Measurements from ENCODE around the gene ALDH3A2. TPM values are rescaled to one million over a fixed set of nuclear protein-coding genes. Genes with fewer than 3 reads are reported as not detected.

The ALDH3A2 gene
- total RNA-seq, 1 donor from 2014 or later = 138 TPM

DNA sequence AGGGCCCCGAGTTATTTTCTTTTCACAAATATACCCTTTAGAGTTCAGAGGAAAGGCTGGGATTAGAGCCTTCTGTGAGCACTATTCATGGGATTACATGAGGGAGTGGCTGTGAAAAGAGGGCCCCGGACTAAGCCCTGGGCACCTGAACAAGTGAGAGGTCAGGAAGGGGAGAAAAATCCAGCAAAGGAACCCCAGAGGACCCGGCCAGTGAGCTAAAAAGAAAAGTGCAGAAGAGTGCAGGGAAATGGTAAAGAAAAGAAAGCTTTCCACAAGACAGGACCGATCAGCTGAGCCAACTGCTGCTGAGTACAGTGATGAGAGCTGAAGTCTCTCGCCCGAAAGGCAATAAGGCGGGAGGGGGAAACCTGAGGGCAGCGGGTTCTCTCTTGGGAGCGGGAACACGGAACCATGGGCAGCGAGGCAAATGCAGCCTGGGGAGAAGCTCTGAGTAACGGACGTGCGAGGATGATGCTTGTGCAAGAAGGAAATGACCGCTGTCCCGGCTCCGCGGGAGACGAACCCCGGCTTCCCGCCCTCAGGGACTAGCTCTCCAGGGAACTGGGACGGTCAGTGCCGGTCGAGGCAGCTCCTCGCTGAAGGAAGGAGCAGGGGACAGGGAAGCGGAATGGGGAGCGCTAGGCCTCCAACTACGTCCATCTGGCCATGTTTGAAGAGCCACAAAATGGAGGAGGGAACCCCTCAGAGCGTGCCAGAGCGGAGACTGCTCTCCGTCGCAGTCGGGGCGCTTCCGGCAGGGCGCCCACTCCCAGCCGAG, 665 bp upstream of the ALDH3A2 start:
- peak overlapping the region; percentile 79 for H3K4me3 ChIP-seq
- peaks cover 40% of the 10 kb centered on the region for H3K4me1 Mint-ChIP-seq
- H3K36me3 Mint-ChIP-seq = peaks cover 17% of the 10 kb centered on the region
- H3K9me3 ChIP-seq (ENCODE audit: low read depth) = no peaks in the 10 kb centered on the region
- peaks cover 40% of the 10 kb centered on the region for H3K79me2 ChIP-seq (ENCODE audit: low read depth)
- H3K4me2 ChIP-seq = peak overlapping the region; percentile 94
- H3F3A ChIP-seq (ENCODE audit: low read depth) = peaks cover 34% of the 10 kb centered on the region
- no peaks in the 10 kb centered on the region for H3K9me3 Mint-ChIP-seq
- H3K4me3 Mint-ChIP-seq = peak overlapping the region; percentile 90
- peak overlapping the region; percentile 96 for H3K27ac Mint-ChIP-seq
- peaks cover 4% of the 10 kb centered on the region for H4K20me1 ChIP-seq (ENCODE audit: low read depth)
- no peak overlapping the region for H3K9ac ChIP-seq
- DNase-seq (ENCODE audit: low spot score) = peak; percentile 82
- peaks cover 26% of the 10 kb centered on the region for H3K4me1 ChIP-seq
- H2AFZ ChIP-seq (replicated peaks) = peak overlapping the region; percentile 65
- H3K36me3 ChIP-seq = peaks cover 7% of the 10 kb centered on the region
- TF ChIP-seq, protein P1, sequence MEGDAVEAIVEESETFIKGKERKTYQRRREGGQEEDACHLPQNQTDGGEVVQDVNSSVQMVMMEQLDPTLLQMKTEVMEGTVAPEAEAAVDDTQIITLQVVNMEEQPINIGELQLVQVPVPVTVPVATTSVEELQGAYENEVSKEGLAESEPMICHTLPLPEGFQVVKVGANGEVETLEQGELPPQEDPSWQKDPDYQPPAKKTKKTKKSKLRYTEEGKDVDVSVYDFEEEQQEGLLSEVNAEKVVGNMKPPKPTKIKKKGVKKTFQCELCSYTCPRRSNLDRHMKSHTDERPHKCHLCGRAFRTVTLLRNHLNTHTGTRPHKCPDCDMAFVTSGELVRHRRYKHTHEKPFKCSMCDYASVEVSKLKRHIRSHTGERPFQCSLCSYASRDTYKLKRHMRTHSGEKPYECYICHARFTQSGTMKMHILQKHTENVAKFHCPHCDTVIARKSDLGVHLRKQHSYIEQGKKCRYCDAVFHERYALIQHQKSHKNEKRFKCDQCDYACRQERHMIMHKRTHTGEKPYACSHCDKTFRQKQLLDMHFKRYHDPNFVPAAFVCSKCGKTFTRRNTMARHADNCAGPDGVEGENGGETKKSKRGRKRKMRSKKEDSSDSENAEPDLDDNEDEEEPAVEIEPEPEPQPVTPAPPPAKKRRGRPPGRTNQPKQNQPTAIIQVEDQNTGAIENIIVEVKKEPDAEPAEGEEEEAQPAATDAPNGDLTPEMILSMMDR (IDR thresholded peaks at IDR 0.05) = no peak
- TF ChIP-seq EZH2phosphoT487 (IDR thresholded peaks at IDR 0.05) = peak; percentile 11
- no peak for TF ChIP-seq EZH2 (IDR thresholded peaks at IDR 0.05)
- peaks cover 9% of the 10 kb centered on the region for H3K27me3 Mint-ChIP-seq (ENCODE audit: insufficient read depth, low read depth)
- no peaks in the 10 kb centered on the region for H3K27me3 ChIP-seq
- peak overlapping the region; percentile 10 for H3K27ac ChIP-seq

DNA sequence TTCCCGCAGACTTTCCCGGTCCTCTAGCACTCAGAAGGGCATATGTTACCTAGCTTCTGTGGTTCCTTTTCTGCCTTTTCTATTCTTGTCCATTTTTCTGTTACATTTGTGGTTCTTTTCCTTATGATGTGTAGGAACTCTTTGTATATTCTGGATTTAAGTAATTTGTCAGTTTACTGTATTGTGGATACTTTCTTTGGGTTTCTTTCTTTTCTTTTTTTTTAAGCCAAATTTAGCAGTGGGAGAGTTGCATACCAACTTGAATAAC, 657 bp downstream of the ALDH3A2 start:
- Mint-ChIP-seq H3K4me3 (peak overlapping the region; percentile 90), H3K4me1 (peaks cover 36% of the 10 kb centered on the region), H3K27ac (peak overlapping the region; percentile 36), H3K36me3 (peaks cover 27% of the 10 kb centered on the region), H3K27me3 (ENCODE audit: insufficient read depth, low read depth) (peaks cover 10% of the 10 kb centered on the region), H3K9me3 (peaks cover 7% of the 10 kb centered on the region)
- peak overlapping the region; percentile 65 for H2AFZ ChIP-seq (replicated peaks)
- no peak overlapping the region for H3K9ac ChIP-seq
- H3K79me2 ChIP-seq (ENCODE audit: low read depth) = peaks cover 46% of the 10 kb centered on the region
- H3K4me3 ChIP-seq = peak overlapping the region; percentile 79
- peak overlapping the region; percentile 94 for H3K4me2 ChIP-seq
- no peak for DNase-seq (ENCODE audit: low spot score)
- no peak for TF ChIP-seq EZH2 (IDR thresholded peaks at IDR 0.05)
- TF ChIP-seq EZH2phosphoT487 (IDR thresholded peaks at IDR 0.05) = no peak
- TF ChIP-seq, protein P1 (IDR thresholded peaks at IDR 0.05) = no peak
- peaks cover 4% of the 10 kb centered on the region for H4K20me1 ChIP-seq (ENCODE audit: low read depth)
- H3K9me3 ChIP-seq (ENCODE audit: low read depth) = no peaks in the 10 kb centered on the region
- H3K4me1 ChIP-seq = peaks cover 26% of the 10 kb centered on the region
- peaks cover 15% of the 10 kb centered on the region for H3K36me3 ChIP-seq
- peaks cover 34% of the 10 kb centered on the region for H3F3A ChIP-seq (ENCODE audit: low read depth)
- no peaks in the 10 kb centered on the region for H3K27me3 ChIP-seq
- H3K27ac ChIP-seq = no peak overlapping the region

DNA sequence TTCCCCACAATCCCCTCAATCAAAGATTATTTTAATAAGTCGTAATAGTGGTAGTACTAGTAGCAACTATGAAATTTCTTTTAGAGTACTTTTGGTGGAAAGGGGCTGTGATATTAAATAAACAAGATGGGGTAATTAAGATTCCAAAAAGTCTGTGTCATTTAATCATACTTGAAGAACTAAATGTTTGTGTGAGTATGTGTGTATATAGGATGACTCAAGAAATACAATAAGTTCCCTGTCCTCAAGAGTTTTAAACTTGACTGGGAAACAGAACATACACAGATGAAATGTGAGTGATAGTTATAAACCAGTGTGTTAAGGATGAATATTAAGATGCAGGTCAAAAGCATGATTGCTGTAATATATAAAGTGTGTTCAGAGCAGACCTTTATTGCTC, 2.3 kb downstream of the ALDH3A2 start:
- Mint-ChIP-seq H3K4me1 (peaks cover 33% of the 10 kb centered on the region), H3K9me3 (peaks cover 12% of the 10 kb centered on the region), H3K36me3 (peaks cover 40% of the 10 kb centered on the region), H3K27me3 (ENCODE audit: insufficient read depth, low read depth) (peaks cover 10% of the 10 kb centered on the region), H3K4me3 (peak overlapping the region; percentile 90), H3K27ac (no peak overlapping the region)
- Histone ChIP-seq H3K27ac (no peak overlapping the region), H3K4me2 (peak overlapping the region; percentile 94), H4K20me1 (ENCODE audit: low read depth) (peaks cover 4% of the 10 kb centered on the region), H3K4me3 (peak overlapping the region; percentile 79), H2AFZ (replicated peaks) (no peak overlapping the region), H3K36me3 (peaks cover 25% of the 10 kb centered on the region), H3F3A (ENCODE audit: low read depth) (peaks cover 34% of the 10 kb centered on the region), H3K4me1 (peaks cover 26% of the 10 kb centered on the region), H3K9ac (no peak overlapping the region), H3K27me3 (no peaks in the 10 kb centered on the region), H3K79me2 (ENCODE audit: low read depth) (peaks cover 59% of the 10 kb centered on the region), H3K9me3 (ENCODE audit: low read depth) (no peaks in the 10 kb centered on the region)
- no peak for DNase-seq (ENCODE audit: low spot score)
- TF ChIP-seq, protein P1 (IDR thresholded peaks at IDR 0.05) = no peak
- TF ChIP-seq EZH2phosphoT487 (IDR thresholded peaks at IDR 0.05) (no peak), EZH2 (IDR thresholded peaks at IDR 0.05) (no peak)

Measured in neural progenitor cell (in vitro differentiated cells).